Activated T-cell treated with anti-CD3 and anti-CD28 coated beads, Interleukin-2, amount 50 U/mL, for 48 hours (primary cell): Measurements from ENCODE around the gene EIF5AL1.

Experiments
- DNase-seq, 2 experiments: peaks; one replicate each; pipeline ENCODE4 v3.0.0-alpha.2; 2020

The EIF5AL1 gene

DNA sequence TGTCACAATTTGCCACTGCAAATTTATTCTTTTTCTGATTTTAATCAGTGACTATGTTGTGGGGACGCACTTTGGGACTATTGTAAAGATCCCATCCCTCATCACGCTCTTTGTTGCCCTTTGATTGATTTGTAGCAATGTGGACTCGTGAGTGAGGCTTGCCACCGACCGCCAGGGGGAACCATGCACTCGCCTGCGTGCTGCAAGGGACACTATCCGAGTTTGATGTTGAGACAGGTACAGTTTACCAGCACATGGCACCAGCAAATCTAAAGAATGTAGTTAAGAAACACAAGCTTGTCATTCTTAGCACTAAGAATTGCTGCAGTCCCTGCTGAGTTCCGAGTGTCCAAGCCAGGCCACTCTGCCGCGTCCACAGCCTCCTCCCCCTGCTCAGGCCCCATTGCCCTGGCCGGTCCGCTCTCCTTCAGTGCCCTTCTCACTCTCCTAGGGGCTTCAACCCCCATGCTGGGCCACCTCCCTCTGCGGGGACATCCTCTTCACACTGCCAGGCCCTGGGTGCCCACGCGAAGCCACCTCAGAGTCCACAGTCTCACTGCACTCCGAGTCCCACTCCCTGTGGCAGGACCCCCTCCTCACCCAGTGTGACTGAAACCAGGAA lies 49.9 kb downstream of the EIF5AL1 start:
- DNase-seq, result peak; percentile 75

DNA sequence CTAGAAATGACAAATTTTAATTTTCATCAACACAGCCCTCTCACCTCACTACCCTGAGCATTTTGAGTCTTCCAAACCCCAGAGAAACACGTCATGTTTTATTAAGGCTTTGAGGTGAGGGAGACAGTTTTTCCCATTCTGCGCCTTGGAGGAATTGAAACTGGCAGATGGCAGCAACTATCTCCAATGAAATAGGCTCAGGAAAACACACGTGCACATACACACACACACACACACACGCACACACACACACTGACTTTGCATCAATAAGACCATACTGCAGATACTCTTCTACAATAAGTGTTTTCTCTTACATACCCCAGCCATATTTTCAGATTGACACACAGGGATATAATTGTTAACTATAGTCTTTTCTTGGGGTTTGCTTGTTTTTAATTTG lies 51.1 kb downstream of the EIF5AL1 start:
- no peak for DNase-seq
